Measurements from ENCODE around the gene SLC22A23.

SLC22A23 gene, protein sequence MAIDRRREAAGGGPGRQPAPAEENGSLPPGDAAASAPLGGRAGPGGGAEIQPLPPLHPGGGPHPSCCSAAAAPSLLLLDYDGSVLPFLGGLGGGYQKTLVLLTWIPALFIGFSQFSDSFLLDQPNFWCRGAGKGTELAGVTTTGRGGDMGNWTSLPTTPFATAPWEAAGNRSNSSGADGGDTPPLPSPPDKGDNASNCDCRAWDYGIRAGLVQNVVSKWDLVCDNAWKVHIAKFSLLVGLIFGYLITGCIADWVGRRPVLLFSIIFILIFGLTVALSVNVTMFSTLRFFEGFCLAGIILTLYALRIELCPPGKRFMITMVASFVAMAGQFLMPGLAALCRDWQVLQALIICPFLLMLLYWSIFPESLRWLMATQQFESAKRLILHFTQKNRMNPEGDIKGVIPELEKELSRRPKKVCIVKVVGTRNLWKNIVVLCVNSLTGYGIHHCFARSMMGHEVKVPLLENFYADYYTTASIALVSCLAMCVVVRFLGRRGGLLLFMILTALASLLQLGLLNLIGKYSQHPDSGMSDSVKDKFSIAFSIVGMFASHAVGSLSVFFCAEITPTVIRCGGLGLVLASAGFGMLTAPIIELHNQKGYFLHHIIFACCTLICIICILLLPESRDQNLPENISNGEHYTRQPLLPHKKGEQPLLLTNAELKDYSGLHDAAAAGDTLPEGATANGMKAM

DNA sequence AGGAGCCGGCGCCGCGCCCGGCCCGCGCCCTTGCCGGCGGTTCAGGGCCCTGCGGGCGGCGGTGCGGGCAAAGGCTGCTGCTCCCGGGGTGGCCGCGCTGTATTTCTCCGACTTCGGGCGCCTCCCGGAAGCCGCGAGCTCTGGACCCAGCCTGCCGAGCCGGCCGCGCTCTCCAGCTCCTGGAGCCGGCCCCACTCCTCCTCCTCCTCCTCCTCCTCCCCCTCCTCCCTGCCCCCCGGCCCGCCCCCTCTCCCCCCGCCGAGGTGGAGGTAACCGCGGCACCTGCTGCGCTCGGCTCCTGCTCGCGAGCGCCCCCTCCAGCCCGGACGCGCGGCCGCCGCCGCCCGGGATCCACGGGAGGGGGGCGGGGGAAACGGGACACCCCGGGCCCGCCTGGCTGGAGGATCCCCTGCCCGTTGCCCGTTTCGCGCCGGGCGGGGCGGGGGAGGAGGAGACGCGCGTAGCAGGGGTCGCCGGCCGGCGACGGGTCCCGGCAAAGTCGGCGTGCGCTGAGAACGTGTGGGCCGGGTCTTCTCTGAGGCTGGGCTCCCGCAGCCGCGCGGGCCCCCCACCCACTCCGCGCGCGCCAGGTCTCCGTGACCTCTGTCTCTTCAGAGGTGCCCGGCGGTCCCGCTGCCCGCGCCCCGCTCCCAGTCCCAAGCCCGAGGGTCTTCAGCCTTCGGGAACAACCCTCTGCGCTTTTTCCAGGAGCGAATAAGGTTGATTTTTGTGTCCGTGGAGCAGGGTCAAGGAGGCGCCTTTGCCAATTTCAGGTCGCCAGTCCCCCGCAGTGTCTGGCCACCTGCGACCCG lies at the start of gene SLC22A23:
Gene SLC22A23 (minus strand): TSS at position 153 of the 812 bp plus-strand sequence. CDS start 491 bp downstream, outside the sequence.
- peak in 52 of 58 donors; percentile 10 to 81 (median 67) for DNase-seq

DNA sequence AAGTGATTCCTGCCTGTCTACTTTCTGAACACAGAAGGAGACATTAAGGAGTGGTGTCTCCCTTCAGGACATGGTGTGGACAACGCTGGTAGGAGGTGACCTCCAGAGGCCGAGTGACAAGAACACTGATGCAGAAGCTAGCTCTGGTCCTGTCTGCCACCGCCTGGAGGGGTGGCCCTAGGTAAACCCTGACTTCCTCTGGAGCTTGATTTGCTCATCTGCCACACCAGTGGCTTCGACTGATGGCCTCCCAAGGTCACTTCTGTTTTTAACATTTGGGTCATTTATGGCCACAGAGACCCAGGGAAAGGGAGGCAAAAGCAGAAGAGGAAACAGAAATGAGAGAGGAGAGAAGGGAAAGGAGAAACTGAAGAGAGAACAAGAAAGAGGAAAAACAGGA lies 49.4 kb upstream of the SLC22A23 start:
- peak in 1 of 58 donors; percentile 4 for DNase-seq

DNA sequence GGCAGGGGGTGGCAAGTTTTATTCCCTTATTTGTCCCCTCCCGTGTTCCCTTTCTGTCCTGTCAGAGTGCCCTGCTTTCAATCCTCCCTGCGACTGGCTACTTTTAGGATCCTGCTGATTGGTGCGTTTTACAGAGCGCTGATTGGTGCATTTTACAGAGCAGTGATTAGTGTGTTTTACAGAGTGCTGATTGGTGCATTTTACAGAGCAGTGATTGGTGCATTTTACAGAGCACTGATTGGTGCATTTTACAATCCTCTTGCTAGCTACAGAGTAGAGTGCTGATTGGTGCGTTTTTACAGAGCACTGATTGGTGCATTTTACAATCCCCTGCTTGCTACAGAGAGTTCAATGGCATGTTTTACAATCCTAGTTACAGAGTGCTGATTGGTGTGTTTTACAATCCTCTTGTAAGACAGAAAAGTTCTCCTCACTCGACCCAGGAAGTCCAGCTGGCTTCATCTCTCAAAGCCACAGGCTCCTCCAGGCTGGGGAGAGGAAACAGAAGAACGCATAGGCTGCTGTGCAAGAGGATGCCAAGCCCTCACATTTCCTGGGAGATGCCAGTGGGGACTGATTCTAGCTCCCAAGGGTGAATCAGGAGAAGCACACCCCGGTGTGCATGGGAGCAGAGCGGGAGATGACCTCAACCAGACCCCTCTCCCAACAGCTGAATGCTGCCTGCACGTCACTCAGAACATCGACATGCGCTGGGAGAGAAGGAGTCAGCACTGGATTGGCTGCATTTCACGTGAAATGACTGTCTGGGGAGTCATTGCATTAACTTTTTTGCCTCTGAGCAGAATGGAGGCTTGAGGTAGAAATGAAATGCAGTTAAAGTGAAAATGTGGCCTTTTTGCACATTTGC lies 48.3 kb upstream of the SLC22A23 start:
- no peak for DNase-seq

DNA sequence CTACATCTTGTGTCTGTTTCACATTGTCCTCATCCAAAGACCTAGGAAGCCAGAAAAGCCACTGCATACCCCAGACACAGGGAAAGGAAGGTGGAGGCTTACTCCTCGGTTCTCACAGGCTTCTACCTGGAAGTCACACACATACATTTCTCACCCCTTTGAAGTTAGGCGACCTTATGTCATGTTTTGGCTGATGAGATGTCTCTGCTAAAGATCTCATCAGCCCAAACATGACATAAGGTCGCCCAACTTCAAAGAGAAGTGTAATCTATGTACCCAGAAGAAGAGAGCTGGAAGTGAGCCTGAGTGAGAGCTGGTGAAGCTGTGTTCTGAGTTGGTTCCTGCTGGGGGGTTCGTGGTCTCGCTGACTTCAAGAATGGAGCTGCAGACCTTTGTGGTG lies 47.5 kb upstream of the SLC22A23 start:
- DNase-seq, result no peak

DNA sequence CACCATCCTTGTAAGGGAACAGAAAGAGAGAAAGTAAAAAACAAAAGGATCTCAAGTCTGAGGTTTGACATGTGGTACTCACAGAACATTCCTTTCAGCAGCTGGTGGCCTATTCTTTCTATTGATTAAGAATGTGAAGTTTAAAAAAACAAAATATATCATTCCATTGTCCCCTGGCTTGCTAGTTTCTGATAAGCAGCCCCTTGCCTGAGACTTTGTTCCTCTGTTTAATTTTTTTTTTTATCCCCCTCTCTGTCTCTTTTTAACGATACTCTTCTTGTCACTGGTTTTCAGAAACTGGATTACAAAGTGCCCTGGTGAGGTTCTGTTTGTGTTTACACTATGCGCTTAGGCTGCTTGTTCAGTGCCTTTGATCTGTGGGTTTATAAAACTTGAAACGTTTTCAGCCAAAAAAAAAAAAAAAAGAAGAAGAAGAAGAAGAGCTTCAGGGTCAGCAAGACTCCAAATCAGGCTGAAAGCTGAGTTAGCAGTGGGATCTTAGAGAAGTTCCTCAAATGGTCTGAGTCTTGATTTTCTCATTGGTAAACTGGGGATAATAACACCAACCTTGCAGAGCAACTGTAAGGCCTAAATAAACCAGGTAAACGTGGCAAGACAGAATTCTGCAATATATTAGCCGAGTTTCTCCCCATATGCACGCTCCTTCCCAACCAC lies 45.1 kb upstream of the SLC22A23 start:
- DNase-seq, result no peak

DNA sequence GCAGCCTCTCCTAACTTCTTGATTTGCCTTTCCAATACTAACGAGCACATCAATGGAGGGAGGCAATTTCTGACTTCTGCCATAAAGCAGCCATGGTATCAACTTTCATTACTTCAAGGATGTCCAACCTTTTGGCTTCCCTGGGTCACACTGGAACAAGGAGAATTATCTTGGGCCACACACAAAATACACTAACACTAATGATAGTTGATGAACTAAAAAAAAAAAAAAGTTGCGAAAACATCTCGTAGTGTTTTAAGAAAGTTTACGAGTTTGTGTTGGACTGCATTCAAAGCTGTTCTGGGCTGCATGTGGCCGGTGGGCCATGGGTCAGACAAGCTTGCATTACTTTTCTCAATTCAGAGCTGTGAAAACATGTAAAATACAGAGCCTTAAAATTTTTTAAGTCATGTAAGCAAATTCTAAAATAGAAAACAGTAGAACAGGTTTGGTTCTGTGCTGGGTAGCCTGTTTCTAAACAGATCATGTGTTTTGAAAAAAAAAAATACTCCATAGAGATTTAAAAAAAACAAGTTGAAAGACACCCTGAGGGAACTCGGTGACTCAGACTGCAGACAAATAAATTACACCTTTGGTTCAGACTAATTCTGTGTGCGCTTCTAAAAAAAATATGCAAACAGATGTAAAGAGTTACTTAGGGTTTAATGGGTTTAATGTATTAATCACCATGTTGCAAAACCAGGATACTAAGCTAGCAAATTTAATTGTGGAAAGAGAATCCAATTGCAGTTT lies 43.6 kb upstream of the SLC22A23 start:
- no peak for DNase-seq

DNA sequence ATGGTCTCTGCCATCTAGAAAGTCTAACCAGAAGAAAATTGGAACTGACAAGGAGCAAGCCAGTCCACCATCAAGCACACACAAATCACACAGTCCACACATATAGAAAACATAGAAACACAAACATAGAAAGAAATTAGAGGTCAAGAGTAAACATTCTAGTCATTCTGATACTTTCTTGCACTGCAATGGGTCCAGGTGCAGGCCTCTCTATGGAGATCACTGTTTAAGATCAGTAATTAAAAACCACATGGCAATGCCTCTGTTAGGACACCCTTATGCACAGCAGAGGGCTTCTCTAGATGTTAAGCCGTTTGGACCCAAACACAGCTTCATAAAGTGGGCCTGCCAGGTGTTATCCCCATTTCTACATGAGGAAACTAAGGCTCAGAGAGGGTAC lies 42.8 kb upstream of the SLC22A23 start:
- no peak for DNase-seq

DNA sequence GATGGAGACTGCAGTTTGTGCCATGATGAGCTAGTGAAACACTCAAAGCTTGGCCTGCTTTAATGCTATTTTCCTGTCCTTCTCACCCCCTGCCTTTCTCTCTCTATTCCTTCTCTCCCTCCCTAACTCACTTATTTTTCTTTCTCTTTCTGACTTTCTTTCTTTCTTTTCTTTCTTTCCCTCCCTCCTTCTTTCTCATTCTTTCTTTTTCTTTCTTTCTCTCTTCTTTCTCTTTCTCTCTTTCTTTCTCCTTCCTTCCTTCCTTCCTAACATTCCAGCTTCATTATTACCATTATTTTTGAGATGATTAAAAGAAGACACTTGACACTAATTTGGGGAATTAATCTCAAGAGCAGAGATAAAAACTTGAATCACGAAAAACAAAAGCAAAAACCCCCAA lies 39.5 kb upstream of the SLC22A23 start:
- no peak for DNase-seq

DNA sequence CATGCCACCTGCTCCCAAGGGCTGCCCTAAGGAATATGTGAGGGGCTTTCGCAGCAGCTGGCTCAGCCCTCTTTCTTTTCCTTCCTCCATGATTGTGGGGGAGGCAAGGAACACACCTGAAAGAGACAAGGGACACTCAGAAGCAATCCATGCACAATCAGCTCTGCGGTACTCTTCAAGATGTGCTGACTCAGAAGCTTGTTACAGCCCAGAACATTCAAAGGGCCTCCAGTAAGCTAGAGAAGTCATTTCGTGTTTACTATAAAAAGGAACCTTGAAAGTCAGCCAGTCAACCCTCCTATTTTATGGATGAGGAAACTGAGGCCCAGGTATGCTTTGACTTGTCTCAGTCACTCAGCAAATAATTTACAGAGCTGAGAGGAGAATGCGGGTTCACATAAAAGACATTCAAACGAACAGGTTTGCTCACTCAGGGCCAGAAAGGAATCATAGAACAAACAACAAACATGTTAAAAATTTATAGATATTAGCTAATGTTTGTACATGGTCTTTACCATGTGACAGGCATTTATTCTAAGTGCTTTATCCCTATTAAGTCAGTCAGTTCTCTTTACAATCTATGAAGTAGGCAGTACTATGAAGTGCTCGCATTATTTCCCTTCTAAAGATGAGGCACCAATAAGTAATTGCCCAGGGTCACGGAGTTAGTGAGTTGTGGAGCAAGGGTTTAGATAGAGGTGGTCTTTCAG lies 37.7 kb upstream of the SLC22A23 start:
- DNase-seq, result no peak

DNA sequence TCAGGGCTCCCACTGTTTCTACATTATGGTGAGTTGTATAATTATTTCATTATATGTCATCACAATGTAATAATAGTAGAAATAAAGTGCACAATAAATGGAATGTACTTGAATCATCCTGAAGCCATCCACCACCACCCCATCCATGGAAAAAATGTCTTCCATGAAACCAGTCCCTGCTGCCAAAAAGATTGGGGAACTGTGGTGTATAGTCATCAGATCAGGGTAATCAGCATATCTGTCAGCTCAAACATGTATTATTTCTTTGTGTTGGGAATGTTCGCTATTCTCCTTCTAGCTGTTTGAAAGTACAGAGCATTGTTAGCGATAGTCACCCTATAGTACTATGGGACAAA lies 33.8 kb upstream of the SLC22A23 start:
- no peak for DNase-seq

DNA sequence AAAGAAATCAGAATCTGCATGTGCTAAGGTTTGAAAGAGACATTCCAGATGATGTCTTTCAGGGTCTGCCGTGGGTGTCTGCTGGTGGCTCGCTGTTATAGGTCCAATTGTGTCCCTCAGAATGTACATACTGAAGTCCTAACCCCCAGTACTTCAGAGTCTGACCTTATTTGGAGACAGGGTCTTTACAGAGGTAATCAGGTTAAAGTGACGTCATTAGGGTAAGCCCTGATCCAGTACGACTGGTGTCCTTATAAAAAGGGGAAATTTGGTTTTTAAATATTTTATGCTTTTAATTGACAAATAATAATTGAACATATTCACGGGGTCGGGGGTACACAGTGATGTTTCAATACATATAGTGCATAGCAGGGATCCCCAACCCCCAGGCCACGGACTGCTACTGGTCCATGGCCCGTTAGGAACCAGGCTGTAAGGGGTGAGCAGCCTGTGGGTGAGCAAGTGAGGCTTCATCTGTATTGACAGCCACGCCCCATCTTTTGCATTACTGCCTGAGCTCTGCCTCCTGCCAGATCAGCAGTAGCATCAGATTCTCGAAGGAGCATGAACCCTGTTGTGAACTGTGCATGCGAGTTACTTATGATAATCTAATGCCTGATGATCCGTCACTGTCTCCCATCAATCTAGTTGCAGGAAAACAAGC lies 33.2 kb upstream of the SLC22A23 start:
- no peak for DNase-seq

DNA sequence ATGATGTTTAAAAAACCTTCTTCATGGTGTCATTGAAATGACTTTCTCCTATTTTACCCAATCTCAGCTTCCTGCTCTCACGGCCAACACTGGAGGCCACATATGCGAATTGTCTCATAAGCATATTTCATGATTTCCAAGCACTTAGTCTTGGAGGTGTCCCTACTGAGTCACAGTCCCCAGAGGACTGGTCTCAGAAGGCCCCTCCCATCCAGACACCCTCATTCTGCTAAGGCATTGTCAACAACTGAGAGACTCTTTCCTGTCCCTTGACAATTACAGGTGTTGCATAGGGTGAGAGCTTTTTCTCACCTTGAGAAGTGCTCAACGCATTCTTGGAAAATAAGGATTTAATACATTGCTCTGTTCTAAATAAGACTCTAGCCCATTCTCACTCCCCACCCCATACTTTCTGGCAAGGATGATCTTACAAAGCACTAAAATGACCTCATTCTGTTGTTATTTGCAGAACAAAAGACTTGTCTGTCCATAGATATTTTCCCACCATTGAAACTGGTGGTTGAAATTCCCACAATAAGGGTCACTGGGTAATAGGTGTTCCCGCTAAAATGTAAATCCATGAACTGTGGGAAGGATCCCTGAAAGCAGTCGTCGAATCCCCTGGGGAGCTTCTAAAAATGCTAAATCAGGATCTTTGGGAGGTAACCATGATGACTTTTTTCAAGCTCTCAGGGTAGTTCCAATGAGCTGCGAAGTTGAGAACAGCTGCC lies 32.3 kb upstream of the SLC22A23 start:
- peak in 1 of 58 donors; percentile 32 for DNase-seq

DNA sequence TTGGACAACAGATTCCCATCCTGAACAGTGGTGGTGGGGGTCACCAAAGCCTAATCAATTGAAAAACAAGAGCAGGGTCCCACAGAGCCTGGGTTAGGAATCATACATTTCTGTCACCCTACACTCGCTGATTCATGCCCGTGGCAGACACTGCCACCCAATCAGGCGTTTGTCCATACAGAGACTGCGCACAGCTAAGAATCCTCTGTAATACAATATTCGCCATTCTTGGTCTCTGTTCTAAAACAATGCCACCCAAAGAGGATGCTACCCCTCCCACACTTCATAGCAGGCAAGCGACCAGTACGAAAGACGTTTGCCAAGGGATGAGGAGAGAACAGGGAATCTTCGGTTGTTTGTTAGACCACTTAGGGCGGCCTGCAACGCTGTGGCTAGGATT lies 28.1 kb upstream of the SLC22A23 start:
- peak in 19 of 58 donors; percentile 5 to 73 (median 26) for DNase-seq

DNA sequence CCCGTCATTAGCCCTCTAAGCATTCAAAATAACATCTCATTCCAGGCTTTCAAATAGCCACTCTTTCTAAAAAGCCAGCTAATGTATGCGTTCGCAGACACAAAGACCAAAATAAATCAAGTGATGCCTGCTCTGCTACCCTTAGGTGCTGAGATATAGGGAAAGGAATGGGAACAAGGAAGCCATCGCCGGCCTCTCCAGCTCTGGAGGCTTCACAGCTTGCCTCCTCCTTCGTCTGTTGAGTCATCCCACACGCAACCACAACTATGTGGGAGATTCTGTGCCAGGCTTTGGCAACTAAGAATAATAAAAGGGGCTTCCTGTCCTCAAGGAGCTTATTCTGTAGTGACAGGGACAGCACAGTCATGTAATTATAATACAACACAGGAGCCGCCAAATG lies 27.3 kb upstream of the SLC22A23 start:
- DNase-seq, result no peak

DNA sequence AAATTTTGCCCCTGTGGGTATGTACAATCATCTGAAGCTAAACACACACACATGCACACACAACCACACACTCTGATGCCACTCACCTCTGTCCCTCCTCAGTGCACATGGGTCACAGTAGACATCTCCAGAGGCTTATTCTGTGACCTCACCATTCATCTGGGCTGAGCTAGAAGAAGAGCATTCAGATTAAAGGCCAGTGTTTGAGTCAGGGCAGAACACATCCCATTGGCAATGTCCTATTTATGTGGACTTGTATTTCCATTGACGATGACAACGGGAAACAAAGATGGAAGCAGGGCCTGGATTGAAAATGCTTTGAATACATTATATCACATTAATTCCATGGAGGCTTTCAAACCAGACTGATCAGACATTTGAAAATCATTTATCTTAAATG lies 26.8 kb upstream of the SLC22A23 start:
- no peak for DNase-seq

DNA sequence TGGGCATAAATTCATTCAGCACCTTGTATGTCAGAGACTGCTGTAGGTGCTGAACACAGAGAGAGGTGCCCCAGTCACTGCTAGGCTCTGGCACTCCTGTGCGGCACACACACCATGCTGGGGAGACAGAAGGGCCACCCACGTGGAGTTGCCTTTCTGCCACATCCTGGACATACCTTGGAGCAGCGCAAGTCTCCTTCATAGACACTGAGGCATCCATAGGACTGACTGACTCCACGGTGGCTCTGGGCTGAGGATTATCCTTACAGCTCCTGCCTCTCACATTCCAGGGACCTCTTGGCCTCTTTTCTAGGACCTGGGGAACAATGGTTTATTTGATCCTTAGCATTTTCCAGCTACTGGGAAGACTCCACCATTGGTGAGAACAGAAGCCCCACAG lies 26.0 kb upstream of the SLC22A23 start:
- DNase-seq, result no peak

DNA sequence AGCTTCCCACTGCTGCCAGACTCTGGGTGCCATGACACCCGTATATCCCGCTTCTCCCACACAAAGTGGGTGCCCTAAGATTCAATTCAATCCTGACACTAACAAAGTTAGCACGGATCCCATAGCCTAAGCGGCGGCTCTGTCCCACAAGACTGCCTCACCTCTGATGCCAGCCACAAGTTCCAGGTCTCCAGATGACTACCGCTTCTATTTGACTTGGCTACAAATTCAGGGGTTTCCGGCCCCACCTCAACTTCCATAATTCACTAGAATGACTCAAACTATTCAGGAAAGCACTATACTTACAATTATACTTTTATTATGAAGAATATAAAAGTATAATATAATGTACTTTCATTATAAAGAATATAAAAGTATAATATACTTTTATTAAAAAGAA lies 24.8 kb upstream of the SLC22A23 start:
- no peak for DNase-seq

DNA sequence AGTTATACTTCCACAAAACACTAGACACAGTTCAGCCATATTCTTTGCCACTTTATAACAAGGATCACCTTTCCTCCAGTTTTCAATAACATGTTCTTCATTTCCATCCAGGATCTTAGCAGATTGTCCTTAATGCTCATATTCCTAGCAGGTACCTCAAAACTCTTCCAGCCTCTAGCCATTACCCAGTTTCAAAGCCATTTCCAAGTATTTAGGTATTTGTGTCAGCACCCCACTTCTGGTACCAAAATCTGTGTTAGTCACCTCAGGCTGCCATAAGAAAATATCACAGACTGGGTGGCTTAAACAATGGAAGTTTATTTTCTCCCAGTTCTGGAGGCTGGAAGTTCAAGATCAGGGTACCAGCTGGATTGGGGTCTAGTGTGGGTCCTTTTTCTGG lies 23.2 kb upstream of the SLC22A23 start:
- no peak for DNase-seq

Data from anterior cingulate cortex (tissue), 58 donors.